Stimulated activated CD8-positive, alpha-beta memory T cell treated with anti-CD3 and anti-CD28 coated beads, Interleukin-7, amount 100 ng/mL, for 24 hours (primary cell): ENCODE results near the gene DKKL1.
"Not testable (repeated sequence)": the region's sequence is repeated elsewhere in the genome, so short reads cannot be mapped to it uniquely, and the experiment has no call there.

ENCODE experiments used
- DNase-seq: peaks from one replicate; pipeline ENCODE4 v3.0.0-alpha.2; 2020; ENCODE audit warnings: low read depth

DKKL1 gene

DNA sequence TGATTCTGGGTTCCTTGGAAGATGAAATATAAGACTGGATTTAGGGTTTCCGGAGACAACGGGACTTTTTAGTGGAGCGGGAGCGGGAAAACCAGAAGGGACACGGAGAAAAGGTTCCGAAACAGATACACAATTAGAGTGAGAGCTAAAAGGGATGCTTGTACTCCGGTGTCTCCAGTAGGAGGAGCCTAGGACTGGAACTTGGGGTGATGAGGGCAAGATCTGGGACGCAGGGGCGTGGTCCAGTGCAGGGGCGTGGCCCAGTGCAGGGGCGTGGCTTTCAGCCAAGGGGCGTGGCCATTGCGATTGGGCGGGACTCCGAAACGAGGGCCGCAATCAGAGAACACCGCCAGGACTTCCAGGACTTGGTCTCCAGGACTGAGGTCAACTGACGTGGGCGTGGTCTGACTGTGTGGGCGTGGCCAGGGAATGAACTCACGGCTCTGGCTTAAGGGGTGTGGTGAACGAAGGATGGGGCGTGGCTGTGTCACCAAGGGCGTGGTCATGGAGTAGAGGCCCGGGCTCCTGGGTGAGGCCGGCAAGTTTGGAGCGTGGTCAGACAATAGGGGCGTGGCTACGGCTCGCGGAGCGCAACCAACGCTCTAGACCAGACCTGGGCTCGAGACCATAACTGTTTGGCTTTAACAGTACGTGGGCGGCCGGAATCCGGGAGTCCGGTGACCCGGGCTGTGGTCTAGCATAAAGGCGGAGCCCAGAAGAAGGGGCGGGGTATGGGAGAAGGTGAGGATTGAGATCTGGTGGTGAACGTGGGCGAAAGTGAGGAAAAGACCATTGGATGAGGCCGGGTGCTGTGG, at the start of gene DKKL1:
Gene DKKL1, plus strand, starts transcription at position 610 of the 815 bp plus-strand sequence. Its CDS starts 122 bp downstream, at position 732.
- peak; percentile 42 for DNase-seq

DNA sequence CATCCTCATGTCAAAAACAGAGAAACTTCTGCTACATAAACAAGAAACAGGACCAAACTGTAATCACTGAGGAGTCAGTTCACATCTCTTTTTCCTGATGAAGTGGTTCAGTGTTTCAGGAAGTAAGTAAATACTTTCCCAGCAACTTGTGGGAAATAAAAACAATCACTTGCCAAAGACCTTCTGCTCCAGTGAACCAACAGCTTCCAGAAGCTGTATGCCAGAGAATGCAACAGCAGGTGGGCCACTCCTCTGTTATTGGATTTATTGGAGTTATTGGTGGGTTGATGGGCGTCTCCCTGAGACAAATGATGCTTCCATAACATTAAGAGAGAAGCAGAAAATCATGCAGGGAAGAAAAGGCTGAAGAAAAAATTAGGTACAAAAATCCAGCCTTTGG, 48.6 kb upstream of the DKKL1 start:
- DNase-seq = no peak

DNA sequence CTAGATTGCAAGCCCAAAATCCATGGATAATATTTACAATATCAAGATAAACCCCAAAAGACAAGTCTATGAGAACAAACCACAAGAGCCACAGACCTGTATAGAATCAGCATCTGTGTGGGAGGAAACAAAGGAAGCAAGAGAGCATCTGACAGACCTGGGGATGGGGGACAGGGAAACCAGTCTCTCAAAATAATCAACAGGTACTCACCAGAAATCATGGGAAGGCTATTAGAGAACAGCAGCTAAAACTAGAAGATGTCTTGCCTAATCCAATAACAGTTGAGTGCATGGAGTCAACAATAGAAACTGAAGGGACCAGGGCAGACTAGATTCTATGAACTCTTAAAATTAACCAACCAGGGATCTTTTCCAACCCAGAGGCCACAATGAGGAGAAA, 47.4 kb upstream of the DKKL1 start:
- DNase-seq = no peak

DNA sequence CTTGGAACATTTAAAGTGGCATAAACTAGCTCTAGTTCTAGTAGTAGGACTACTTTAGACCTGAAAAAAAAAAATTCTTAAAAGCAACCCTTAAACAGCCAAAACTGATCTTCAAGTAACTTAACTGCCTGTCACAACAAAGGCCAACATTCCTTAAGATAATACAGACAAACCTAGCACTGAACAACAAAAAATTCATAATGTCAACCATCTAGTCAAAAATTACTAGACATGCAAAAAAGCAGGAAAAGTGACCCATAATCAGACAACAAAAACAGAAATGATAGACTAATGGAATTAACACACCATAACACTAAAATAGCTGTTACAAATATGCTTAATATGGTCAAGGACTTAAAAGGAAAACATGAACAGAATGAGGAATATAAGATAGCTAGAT, 45.4 kb upstream of the DKKL1 start:
- no peak for DNase-seq

DNA sequence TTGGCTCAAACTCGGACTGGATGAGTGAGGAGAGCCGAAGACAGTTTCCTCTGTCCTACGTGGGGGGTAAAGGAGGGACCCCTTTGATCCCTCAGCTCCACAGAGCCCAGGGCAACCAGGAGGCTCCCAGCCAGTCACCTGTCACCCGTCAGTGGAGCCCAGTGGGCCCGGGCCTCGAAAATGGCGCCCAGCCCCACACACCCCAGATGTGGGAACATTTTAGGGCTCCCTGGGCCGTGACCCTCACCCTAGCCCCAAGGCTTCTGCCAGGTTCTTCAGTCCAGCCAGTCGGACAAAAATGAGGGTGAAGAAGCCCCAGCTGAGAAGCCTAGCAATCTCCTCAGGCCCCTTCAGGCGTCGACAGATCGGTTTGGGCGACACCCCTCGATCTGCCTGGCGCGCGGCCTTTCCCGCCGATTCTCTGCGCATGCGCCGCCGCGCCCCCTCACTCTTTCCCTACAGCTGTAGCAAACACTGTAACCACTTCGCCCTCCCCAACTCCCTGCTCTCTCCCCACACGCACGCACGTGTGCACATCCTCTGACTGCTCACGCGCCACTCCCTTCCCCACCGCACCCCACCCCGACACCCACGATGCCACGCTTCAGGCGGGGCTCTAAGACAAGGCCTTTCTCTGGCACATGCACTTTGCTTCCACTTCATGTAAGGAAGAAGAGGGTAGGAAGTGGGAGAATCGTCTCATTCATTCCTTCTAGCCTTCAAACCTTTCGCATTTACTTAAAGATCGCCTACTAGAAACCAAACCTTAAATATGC, 38.7 kb upstream of the DKKL1 start, which contains the start of gene SLC6A16:
Gene SLC6A16, minus strand, starts transcription at position 391 of the 776 bp plus-strand sequence. CDS start 13,844 bp downstream, outside the sequence.
- DNase-seq = no peak

DNA sequence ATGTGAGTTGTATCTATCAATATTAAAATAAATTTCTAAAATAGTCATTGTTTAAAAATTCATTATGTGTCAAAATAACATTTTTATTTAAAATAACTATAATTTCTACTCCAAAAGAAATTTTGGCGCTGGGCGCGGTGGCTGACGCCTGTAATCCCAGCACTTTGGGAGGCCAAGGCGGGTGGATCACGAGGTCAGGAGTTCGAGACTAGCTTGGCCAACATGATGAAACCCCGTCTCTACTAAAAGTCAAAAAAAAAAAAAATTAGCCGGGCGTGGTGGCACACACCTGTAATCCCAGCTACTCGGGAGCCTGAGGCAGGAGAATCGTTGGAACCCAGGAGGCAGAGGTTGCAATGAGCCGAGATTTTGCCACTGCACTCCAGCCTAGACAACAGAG, 37.9 kb upstream of the DKKL1 start:
- DNase-seq = not testable (repeated sequence)

DNA sequence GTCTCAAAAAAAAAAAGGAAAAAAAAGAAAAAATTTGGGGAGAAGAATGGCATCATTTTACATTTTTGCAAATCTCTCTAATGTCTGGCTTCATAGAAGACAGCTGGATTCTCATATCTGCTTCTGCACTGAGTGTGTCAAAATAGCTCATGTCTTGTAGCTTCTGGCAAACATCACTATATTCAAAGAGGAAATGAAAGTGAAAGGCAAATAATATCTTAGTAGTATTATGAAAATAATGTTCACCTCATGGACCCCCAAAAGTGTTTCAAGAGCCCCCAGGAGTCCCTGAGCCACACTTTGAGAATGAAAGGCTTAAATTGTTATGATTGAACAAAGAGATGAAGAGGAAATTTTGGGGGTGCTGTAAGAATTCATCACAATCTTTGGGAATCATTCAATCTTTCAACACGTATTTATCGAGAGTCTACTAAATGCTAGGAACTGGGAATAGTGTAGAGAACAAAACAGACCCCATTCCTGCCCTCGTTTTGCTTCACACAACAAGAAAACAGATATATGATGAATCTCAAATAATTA, 37.4 kb upstream of the DKKL1 start:
- no peak for DNase-seq

DNA sequence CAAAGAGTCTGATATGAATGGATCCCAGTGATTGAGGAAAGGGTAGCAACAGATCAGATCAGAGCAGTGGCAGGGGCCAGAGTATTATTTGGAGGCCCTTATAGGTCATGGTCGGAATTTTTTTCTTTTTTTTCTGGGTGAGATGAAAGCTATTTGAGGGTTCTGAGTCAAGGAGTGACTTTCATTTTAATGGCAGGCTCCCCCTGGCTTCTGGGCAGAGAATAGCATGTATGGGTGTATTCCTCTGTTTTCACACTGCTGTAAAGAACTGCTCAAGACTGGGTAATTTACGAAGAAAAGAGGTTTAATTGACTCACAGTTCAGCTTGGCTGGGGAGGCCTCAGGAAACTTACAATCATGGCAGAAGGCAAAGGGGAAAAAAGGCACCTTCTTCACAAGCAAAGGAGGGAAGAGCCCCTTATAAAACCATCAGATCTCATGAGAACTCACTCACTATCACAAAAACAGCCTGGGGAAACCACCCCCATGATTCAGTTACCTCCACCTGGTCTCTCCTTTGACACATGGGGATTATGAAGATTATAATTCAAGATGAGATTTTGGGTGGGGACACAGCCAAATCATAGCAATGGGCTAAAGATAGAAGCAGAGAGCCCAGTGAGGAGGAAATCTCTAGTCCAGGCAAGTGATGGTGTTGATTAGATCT, 35.7 kb upstream of the DKKL1 start:
- no peak for DNase-seq

DNA sequence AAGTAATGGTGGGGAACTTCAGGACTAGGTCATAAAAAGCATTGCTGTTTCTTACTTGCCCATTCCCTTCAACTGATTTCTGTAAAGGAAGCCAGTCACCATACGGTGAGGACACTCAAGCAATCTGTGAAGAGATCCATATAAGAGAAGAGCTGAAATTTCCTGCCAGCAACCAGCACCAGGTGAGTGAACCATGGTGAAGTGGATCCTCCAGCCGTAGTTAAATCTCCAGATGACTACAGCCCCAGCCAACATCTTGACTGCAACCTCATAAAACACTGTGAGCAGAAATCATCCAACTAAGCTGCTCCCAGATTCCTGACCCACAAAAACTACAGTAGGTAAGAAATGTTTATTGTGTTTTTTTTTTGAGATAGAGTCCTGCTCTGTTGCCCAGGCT, 34.9 kb upstream of the DKKL1 start:
- no peak for DNase-seq

DNA sequence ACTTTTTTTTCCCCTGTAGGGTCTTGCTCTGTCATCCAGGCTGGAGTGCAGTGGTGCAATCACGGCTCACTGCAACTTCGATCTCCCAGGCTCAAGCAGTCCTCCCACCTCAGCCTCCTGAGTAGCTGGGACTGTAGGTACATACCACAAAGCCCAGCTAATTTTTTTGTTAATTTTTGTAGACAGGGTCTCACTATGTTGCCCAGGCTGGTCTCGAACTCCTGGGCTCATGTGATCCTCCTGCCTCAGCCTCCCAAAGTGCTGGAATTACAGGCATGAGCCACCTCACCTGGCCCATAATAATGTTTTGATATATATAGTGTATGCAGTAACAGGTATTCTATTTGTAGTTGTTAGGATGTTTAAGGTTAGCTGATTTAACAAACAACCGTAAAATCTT, 32.5 kb upstream of the DKKL1 start:
- DNase-seq = not testable (repeated sequence)

DNA sequence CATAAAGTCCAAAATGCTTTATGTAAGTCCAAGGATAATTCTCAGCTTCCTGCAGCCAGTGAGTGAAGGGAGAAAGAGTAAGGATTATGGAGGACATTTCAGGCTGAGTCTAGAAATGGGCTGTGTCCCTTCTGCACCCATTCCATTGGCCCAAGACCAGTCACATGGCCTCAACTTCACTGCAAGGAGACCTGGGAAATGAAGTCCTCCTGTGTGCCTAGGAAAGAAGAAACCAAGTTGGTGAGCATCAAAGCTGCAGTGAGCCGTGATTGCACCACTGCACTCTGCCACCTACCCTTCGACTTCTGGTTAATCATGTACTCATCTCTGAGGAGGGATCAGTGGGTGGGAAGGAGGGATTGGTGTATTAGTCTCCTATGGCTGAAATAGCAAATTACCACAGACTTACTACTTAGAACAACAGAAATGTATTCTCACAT, 32.0 kb upstream of the DKKL1 start:
- DNase-seq = no peak

DNA sequence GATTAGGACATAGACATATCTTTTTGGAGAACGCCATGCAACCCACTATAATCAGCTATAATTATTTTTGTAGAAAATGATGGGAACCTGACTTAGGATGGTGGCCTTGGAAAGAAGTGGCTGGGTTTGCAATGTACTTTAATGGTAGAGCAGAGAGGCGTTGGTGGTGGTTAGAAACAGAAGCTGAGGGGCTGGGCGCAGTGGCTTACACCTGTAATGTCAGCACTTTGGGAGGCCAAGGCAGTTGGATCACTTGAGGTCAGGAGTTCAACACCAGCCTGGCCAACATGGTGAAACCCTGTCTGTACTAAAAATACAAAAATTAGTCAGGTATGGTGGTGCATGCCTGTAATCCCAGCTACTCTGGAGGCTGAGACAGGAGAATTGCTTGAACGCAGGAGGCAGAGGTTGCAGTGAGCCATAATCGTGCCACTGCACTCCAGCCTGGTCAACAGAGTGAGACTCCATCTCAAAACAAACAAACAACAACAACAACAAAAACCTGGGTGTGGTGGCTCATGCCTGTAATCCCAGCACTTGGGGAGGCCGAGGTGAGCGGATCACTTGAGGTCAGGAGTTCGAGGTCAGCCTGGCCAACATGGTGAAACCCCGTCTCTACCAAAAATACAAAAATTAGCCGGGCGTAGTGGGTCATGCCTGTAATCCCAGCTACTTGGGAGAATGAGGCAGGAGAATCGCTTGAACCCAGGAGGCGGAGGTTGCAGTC, 30.8 kb upstream of the DKKL1 start:
- DNase-seq = not testable (repeated sequence)

DNA sequence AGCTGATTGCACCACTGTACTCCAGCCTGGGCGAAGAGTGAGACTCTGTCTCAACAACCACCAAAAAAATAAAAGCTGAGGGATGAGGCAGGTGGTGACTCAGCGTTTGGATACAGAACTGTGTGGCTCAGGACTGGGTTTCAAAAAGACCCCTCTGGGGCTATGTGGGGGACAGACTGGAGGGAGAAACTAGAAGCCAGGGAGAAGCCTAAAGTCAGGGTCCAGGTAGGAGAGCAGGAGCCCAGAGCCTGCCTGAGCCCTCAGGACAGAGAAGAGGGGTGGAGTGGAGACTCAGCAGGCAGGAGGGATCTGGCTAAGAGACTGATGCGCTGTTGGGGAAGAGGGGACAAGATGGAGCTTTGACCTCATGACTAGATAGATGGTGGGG, 30.3 kb upstream of the DKKL1 start:
- DNase-seq = no peak

DNA sequence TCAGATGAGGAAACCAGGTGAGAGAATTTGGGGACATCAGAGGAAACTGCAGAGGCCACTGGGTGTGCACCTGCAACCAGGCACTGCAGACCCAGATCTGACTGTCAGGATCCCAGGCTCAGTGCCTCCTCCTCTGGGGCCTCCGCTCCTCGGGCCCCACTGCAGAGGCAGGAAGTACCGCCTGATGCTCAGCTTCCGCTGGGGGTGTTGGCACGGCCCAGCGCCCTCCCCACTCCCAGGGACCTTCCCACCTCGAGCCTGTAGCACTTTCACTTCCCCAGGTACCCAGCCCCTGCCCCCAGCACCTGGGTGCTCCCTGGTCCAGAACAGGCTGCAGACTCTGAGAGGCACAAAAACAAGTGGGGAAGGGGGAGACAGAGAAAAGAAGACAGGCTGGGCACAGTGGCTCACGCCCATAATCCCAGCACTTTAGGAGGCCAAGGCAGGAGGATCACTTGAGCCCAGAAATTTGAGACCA, 29.8 kb upstream of the DKKL1 start:
- no peak for DNase-seq

DNA sequence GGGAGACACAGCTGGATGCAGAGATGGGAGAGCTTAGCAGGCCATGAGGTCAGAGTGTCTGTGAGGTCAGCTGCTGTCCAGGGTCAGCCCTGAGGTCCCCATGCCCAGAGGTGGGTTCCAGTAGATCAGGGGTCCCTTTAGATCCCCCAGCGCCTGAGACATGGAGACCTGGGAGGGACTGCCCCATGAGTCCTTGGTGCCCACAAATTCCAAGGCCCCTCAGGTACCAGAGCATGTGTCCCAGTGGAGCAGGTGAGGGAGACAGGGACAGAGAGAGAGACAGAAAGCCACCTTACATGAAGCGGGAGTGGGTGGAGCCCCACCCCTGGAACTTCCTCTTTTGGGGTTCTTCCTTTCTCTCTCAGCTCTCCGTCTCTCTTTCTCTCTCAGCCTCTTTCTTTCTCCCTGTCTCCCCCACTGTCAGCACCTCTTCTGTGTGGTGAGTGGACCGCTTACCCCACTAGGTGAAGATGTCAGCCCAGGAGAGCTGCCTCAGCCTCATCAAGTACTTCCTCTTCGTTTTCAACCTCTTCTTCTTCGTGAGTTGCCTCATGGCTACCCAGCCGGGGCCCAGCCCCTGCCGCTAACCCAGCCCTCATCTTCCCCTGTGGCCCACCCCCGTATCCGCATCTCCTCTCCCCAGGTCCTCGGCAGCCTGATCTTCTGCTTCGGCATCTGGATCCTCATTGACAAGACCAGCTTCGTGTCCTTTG, 28.4 kb upstream of the DKKL1 start, which contains the start of gene CD37:
Gene CD37, plus strand, starts transcription at position 336 of the 713 bp plus-strand sequence. Its CDS starts 135 bp downstream, at position 471.
- no peak for DNase-seq

DNA sequence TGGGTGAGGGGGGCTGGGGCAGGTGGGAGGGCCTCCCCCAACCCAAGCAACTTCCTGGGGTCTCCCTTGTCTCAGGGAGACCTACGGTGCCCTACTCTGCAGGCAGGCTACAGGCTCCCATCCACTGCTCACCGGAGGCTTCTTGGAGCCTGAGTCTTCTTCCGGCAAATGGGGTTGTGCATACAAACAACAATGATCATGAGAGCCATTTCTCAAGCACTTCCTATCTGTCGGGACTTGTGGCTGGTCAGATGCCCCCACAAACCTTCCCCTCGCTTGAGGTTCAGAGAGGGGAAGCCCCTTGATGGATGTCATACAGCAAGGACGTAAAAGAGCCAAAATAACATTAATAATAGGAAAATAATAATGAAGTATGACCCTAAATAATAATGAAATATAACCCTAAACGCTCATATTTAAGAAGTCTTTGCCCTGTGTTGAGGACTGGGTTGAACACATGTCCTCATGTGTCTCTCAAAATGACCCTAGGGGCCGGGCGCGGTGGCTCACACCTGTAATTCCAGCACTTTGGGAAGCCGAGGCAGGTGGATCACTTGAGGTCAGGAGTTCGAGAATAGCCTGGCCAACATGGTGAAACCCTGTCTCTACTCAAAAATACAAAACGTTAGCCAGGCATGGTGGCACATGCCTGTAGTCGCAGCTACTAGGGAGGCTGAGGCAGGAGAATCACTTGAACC, 27.7 kb upstream of the DKKL1 start:
- DNase-seq = no peak

DNA sequence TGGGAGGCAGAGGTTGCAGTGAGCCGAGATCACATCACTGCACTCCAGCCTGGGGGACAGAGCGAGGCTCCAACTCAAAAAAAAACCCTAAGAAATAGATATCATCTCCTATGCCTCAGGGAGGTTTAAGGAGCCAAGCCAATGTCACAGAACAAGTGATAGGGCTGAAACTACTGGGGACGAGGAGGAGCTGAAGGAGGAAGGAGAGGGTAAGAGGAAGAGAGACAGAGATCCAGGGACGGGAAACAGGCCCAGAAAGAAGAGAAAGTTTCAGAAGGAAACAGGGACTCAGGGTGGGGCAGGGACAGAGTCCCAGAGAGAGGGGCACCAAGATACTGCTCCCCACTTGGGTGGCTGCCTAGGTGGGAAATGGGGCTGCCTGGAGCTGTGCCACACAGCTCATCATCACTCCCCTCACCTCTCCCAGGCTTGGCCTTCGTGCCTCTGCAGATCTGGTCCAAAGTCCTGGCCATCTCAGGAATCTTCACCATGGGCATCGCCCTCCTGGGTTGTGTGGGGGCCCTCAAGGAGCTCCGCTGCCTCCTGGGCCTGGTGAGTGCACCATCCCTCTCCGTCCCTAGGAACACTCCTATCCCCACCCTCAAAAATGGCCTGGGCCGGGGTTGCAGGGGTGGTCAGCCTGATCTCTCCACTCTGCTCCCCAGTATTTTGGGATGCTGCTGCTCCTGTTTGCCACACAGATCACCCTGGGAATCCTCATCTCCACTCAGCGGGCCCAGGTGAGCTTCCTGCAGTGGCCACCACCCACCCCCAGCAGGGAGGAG, 27.0 kb upstream of the DKKL1 start:
- no peak for DNase-seq

DNA sequence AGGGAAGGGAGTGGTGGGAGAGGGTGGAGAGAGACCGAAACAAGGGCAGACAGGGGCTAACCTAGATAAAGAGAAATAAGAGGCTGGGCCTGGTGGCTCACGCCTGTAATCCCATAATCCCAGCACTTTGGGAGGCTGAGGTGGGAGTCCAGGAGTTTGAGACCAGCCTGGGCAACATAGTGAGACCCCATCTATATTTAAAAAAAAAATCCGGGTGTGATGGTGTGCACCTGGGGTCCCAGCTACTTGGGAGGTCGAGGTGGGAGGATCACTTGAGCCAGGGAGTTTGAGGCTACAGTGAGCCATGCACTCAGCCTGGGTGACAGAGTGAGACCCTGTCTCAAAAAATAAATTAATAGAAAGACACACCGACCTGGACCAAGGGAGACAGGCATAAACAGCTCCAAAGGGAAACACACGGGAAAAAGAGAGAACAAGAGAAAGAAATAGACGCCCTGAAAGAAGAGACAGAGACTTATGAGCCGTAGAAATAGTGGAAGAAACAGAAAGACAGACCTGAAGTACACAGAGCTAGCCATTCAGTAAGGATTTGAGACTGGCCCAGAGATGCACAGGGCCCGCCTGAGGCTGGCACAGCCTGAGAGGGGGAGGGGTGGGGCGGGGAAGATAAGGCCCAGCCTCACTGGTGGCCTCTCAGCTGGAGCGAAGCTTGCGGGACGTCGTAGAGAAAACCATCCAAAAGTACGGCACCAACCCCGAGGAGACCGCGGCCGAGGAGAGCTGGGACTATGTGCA, 26.2 kb upstream of the DKKL1 start:
- no peak for DNase-seq
